Glutamatergic neuron (in vitro differentiated cells): ENCODE measurements around the gene FAM53B. TPM values are rescaled to one million over a fixed set of nuclear protein-coding genes. Genes with fewer than 3 reads are reported as not detected.

Source experiments
- DNase-seq: peaks from one replicate; pipeline ENCODE4 v3.0.0; 2022
- H3K27ac Mint-ChIP-seq: one replicate; pipeline ENCODE4 v1.8.0; 2020; ENCODE audit warnings: mild to moderate bottlenecking, mixed read lengths, inconsistent platforms; ENCODE audit not compliant: unreplicated experiment
- H3K27me3 Mint-ChIP-seq: one replicate; pipeline ENCODE4 v1.8.0; 2020; ENCODE audit warnings: mild to moderate bottlenecking, moderate library complexity, mixed read lengths, inconsistent platforms; ENCODE audit not compliant: unreplicated experiment
- H3K36me3 Mint-ChIP-seq: one replicate; pipeline ENCODE4 v1.8.0; 2020; ENCODE audit warnings: mild to moderate bottlenecking, mixed read lengths, inconsistent platforms; ENCODE audit not compliant: unreplicated experiment
- H3K4me1 Mint-ChIP-seq: one replicate; pipeline ENCODE4 v1.8.0; 2020; ENCODE audit warnings: mild to moderate bottlenecking, low read depth, mixed read lengths, inconsistent platforms; ENCODE audit not compliant: unreplicated experiment
- H3K4me3 Mint-ChIP-seq: one replicate; pipeline ENCODE4 v1.8.0; 2020; ENCODE audit warnings: mild to moderate bottlenecking, mixed read lengths, inconsistent platforms; ENCODE audit not compliant: unreplicated experiment
- H3K9me3 Mint-ChIP-seq: one replicate; pipeline ENCODE4 v1.8.0; 2020; ENCODE audit warnings: mild to moderate bottlenecking, moderate library complexity, mixed read lengths, inconsistent platforms; ENCODE audit not compliant: unreplicated experiment
- total RNA-seq: library from RNA; stranded (reverse); fragmentation: NEBNext Ultra II Directional; extraction: Animal tissue kit (Norgen Biotek cat#: 25700); gene quantifications from one replicate; pipeline ENCODE4 v1.2.1, GENCODE V29; 2021; ENCODE audit not compliant: unreplicated experiment
- TF ChIP-seq, protein P1 (sequence below): fragments of 200-600 bp; sonication (generic); IDR thresholded peaks from one replicate; pipeline ENCODE4 v1.5.0; 2021; ENCODE audit not compliant: partially characterized antibody, unreplicated experiment

Gene FAM53B
- total RNA-seq, 1 donor from 2014 or later: 30.5 TPM

DNA sequence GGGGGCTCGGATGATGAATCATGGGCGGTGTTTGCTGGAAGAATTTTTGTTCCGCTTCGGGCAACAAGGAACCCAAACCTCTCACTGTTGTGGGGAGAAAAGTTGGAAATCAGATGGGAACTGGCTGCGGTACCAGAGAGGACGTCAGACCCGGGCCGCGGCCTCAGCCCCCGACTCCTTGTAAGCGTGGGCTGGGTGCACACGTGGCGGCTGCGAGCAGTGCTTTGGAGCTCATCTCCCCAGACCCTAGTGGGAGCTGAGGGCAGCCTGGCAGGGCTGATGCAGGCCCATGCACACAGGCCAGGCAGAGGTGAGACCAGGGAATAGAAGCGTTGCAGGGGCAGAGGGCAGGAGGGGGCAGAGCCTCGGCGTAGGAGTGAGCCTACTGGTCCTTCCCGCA is 136.5 kb downstream of the FAM53B start:
- H3K4me3 Mint-ChIP-seq: no peak overlapping the region
- peaks cover 5% of the 10 kb centered on the region for H3K27me3 Mint-ChIP-seq
- H3K36me3 Mint-ChIP-seq: no peaks in the 10 kb centered on the region
- H3K9me3 Mint-ChIP-seq: no peaks in the 10 kb centered on the region
- TF ChIP-seq, protein P1, sequence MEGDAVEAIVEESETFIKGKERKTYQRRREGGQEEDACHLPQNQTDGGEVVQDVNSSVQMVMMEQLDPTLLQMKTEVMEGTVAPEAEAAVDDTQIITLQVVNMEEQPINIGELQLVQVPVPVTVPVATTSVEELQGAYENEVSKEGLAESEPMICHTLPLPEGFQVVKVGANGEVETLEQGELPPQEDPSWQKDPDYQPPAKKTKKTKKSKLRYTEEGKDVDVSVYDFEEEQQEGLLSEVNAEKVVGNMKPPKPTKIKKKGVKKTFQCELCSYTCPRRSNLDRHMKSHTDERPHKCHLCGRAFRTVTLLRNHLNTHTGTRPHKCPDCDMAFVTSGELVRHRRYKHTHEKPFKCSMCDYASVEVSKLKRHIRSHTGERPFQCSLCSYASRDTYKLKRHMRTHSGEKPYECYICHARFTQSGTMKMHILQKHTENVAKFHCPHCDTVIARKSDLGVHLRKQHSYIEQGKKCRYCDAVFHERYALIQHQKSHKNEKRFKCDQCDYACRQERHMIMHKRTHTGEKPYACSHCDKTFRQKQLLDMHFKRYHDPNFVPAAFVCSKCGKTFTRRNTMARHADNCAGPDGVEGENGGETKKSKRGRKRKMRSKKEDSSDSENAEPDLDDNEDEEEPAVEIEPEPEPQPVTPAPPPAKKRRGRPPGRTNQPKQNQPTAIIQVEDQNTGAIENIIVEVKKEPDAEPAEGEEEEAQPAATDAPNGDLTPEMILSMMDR: no peak
- H3K27ac Mint-ChIP-seq: no peak overlapping the region
- no peaks in the 10 kb centered on the region for H3K4me1 Mint-ChIP-seq
- DNase-seq: no peak

DNA sequence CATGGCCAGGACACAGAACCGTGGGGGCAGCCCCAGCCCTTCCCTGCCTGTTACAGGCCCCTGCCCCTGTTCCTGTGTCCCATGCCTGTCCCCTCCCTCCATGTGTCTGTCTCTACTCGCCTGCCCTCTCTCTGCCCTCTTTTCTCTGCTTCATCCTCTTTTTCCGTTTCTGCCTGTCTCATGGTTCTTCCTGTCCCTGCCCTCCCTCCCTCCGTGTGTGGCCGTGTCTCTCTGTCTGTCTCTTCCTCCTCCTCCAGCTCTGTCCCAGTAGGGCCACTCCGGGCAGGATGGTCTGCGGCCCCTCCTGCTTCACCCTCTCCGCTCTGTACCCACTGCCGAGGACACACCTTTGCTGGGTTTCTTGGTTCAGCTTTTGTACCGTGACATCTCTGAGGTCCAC is 137.4 kb downstream of the FAM53B start:
- no peaks in the 10 kb centered on the region for H3K36me3 Mint-ChIP-seq
- no peak overlapping the region for H3K27ac Mint-ChIP-seq
- no peaks in the 10 kb centered on the region for H3K9me3 Mint-ChIP-seq
- peaks cover 5% of the 10 kb centered on the region for H3K27me3 Mint-ChIP-seq
- DNase-seq: no peak
- no peak overlapping the region for H3K4me3 Mint-ChIP-seq
- no peaks in the 10 kb centered on the region for H3K4me1 Mint-ChIP-seq
- TF ChIP-seq, protein P1: no peak

DNA sequence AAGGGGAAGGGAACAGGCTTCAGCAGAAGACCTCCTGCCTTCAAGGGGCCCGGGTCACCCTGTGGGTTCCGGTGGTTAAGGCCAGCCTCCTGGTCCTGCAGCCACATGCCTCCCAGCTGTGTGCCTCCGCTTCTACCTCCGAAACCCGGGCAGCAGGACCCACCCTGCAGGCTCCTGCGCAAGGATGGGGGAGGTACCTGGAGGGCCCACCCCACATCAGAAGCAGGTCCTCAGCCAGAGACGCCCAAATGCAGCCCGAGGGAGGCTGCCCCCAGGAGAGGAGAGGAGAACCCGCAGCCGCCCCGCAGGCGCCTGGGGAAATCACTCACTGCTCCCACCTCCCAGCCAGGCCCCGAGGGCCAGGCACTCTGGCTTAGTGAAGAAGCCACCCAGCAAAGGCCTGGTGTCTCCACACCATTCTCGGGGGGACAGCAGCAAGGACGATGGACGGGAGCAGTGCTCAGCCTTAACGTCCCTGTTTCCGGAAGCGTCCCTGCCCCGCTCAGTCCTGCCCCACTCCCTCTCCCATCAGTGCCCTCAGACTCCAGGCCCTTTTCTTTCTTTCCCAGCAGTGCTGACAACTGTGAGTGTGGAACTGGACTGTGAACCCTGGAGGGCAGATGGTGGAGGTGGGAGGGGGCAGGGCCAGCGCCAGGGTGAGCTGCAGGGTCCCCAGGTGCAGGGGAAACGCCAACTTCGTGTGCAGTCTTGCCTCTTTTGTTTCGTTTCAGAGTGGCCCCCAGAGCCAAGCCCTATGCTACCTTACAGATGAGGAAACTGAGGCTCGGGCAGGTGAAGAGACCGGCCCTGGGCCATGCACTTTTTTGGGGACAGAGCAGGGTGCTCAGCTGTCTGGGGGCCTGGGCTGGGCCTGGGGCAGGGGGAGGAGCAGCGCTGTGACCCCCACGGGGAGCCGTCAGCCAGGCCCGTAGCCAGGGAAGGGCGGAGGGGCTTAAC is 138.0 kb downstream of the FAM53B start:
- DNase-seq: peak; percentile 16
- Mint-ChIP-seq H3K4me1 (no peaks in the 10 kb centered on the region), H3K36me3 (no peaks in the 10 kb centered on the region), H3K9me3 (no peaks in the 10 kb centered on the region), H3K27ac (no peak overlapping the region), H3K27me3 (peaks cover 5% of the 10 kb centered on the region), H3K4me3 (no peak overlapping the region)
- TF ChIP-seq, protein P1: no peak

DNA sequence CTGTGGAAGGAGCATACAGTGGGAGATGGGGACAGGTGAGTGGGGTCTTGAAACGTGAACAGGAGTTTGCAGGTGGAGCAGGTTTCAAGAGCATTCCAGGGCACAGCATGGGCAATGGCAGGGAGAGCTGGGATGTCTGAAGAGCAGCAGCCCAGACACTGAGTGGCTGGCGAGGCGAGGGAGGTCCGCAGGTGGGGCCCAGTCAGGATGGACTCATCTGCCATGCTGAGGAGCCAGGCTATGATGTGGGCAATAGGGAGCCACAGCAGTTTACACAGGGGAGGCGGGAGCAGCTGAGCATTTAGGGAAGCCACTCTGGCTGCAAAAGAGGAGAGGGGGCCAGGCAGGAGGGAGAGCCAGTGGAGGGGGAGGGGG is 138.7 kb downstream of the FAM53B start:
- TF ChIP-seq, protein P1: no peak
- peaks cover 5% of the 10 kb centered on the region for H3K27me3 Mint-ChIP-seq
- H3K27ac Mint-ChIP-seq: no peak overlapping the region
- H3K9me3 Mint-ChIP-seq: no peaks in the 10 kb centered on the region
- no peak overlapping the region for H3K4me3 Mint-ChIP-seq
- H3K36me3 Mint-ChIP-seq: no peaks in the 10 kb centered on the region
- no peaks in the 10 kb centered on the region for H3K4me1 Mint-ChIP-seq
- DNase-seq: no peak

DNA sequence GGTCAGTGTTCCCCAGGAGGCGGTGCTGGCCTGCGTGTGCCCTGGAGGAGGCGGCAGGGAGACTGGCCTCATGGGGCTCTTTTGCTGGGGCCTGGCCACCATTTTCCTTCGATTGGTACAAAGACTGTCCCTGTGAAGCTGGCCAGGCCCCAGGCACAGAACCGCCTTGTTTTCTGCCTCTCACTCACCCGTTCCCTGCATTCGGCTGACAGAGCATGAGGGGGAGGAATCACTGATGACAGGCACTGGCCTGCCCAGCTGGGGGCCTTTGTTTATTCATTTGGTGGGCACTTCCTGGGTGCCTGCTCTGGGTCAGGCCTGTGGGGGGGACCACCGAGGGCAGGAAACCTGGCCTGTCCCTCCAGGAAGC is 139.2 kb downstream of the FAM53B start:
- Mint-ChIP-seq H3K9me3 (no peaks in the 10 kb centered on the region), H3K4me1 (no peaks in the 10 kb centered on the region), H3K27ac (no peak overlapping the region), H3K27me3 (peaks cover 5% of the 10 kb centered on the region), H3K4me3 (no peak overlapping the region), H3K36me3 (no peaks in the 10 kb centered on the region)
- TF ChIP-seq, protein P1: no peak
- no peak for DNase-seq
